OCI-LY3 (cell line): ENCODE results near the gene FXYD2.

Experiments used
- H2AFZ ChIP-seq: fragments of 200-600, 300-600 bp; shearing (Covaris generic); 2 replicates; pipeline ENCODE4 v1.6.0; 2014; ENCODE audit warnings: antibody characterized with exemption, low read depth, low read length
- H3K27ac ChIP-seq: fragments of 200-600, 300-600 bp; sonication (generic); 2 replicates; pipeline ENCODE4 v1.5.1; 2014; ENCODE audit warnings: mild to moderate bottlenecking, low read length, moderate library complexity, mixed read lengths
- H3K27me3 ChIP-seq: fragments of 200-600, 300-600 bp; sonication (generic); 2 replicates; pipeline ENCODE4 v1.6.1; 2014; ENCODE audit warnings: low read depth, low read length, mixed read lengths
- H3K36me3 ChIP-seq: fragments of 200-600, 300-600 bp; sonication (generic); replicated peaks from 2 replicates; pipeline ENCODE3; 2014; ENCODE audit warnings: low read depth, low read length, mixed read lengths
- H3K4me1 ChIP-seq: fragments of 300-600, 200-600 bp; sonication (generic); 2 replicates; pipeline ENCODE4 v1.6.1; 2014; ENCODE audit warnings: low read length, mixed read lengths
- H3K4me2 ChIP-seq: fragments of 200-600, 300-600 bp; sonication (generic); 2 replicates; pipeline ENCODE4 v1.6.1; 2014; ENCODE audit warnings: low read length, mixed read lengths
- H3K4me3 ChIP-seq: fragments of 300-600, 200-600 bp; sonication (generic); 2 replicates; pipeline ENCODE4 v1.5.1; 2014; ENCODE audit warnings: antibody characterized with exemption, mild to moderate bottlenecking, low read length, moderate library complexity
- H3K79me2 ChIP-seq: fragments of 300-600, 200-600 bp; shearing (Covaris generic); 2 replicates; pipeline ENCODE4 v1.6.1; 2014; ENCODE audit warnings: mild to moderate bottlenecking, low read length, mixed read lengths
- H3K9ac ChIP-seq: fragments of 300-600, 200-600 bp; shearing (Covaris generic); 2 replicates; pipeline ENCODE4 v1.6.0; 2014; ENCODE audit warnings: mild to moderate bottlenecking, low read length, moderate library complexity
- H3K9me3 ChIP-seq: fragments of 200-600, 300-600 bp; shearing (Covaris generic); 2 replicates; pipeline ENCODE4 v1.6.1; 2014; ENCODE audit warnings: low read length, mixed read lengths; ENCODE audit not compliant: insufficient read depth
- H4K20me1 ChIP-seq: fragments of 200-600, 300-600 bp; sonication (generic); 2 replicates; pipeline ENCODE4 v1.6.1; 2016; ENCODE audit warnings: low read length, mixed read lengths; ENCODE audit not compliant: insufficient read depth
- CTCF ChIP-seq: fragments of 200-600, 300-600 bp; sonication (generic); IDR thresholded peaks from 2 replicates; pipeline ENCODE4 v1.5.1; 2014; ENCODE audit warnings: antibody characterized with exemption, low read length, low read depth
- EZH2phosphoT487 ChIP-seq: fragments of 200-600 bp; shearing (Covaris generic); IDR thresholded peaks from 2 replicates; pipeline ENCODE4 v1.6.1; 2018; ENCODE audit warnings: antibody characterized with exemption, mixed run types, low read depth

FXYD2 gene

GRCh38 chr11:117793583-117793982, 31.0 kb downstream of the FXYD2 start:
- peaks cover 27% of the 10 kb centered on the region for H3K27me3 ChIP-seq

GRCh38 chr11:117792992-117793391, 31.6 kb downstream of the FXYD2 start:
- Histone ChIP-seq H2AFZ (no peak overlapping the region), H3K36me3 (no peaks in the 10 kb centered on the region), H3K4me1 (no peaks in the 10 kb centered on the region), H3K4me3 (no peak overlapping the region), H3K79me2 (no peaks in the 10 kb centered on the region), H3K27me3 (peaks cover 27% of the 10 kb centered on the region), H3K9ac (no peak overlapping the region), H3K27ac (no peak overlapping the region), H3K9me3 (no peaks in the 10 kb centered on the region), H4K20me1 (no peaks in the 10 kb centered on the region), H3K4me2 (no peak overlapping the region)
- no peak for TF ChIP-seq EZH2phosphoT487
- no peak for TF ChIP-seq CTCF

More at GRCh38 chr11:117793583-117793982, 31.0 kb downstream of the FXYD2 start:
- Histone ChIP-seq H3K4me3 (no peak overlapping the region), H3K36me3 (no peaks in the 10 kb centered on the region), H3K9me3 (no peaks in the 10 kb centered on the region), H4K20me1 (no peaks in the 10 kb centered on the region), H3K79me2 (no peaks in the 10 kb centered on the region), H2AFZ (no peak overlapping the region), H3K4me2 (no peak overlapping the region), H3K4me1 (no peaks in the 10 kb centered on the region), H3K9ac (no peak overlapping the region), H3K27ac (no peak overlapping the region)
- TF ChIP-seq CTCF (no peak), EZH2phosphoT487 (no peak)

GRCh38 chr11:117792241-117792640, 32.3 kb downstream of the FXYD2 start:
- H3K27me3 ChIP-seq: peaks cover 33% of the 10 kb centered on the region
- no peaks in the 10 kb centered on the region for H3K79me2 ChIP-seq
- no peak overlapping the region for H3K4me3 ChIP-seq
- no peaks in the 10 kb centered on the region for H3K9me3 ChIP-seq
- TF ChIP-seq EZH2phosphoT487 (no peak), CTCF (no peak)
- no peak overlapping the region for H3K4me2 ChIP-seq
- H3K4me1 ChIP-seq: no peaks in the 10 kb centered on the region
- no peak overlapping the region for H2AFZ ChIP-seq
- H3K27ac ChIP-seq: no peak overlapping the region
- no peaks in the 10 kb centered on the region for H4K20me1 ChIP-seq
- no peaks in the 10 kb centered on the region for H3K36me3 ChIP-seq
- no peak overlapping the region for H3K9ac ChIP-seq

GRCh38 chr11:117790279-117790678, 34.3 kb downstream of the FXYD2 start:
- H3K4me2 ChIP-seq: no peak overlapping the region
- H3K9me3 ChIP-seq: no peaks in the 10 kb centered on the region
- H4K20me1 ChIP-seq: no peaks in the 10 kb centered on the region
- TF ChIP-seq CTCF (no peak), EZH2phosphoT487 (no peak)
- no peak overlapping the region for H3K9ac ChIP-seq
- H3K79me2 ChIP-seq: no peaks in the 10 kb centered on the region
- no peak overlapping the region for H3K27ac ChIP-seq
- no peaks in the 10 kb centered on the region for H3K36me3 ChIP-seq
- H3K27me3 ChIP-seq: peaks cover 47% of the 10 kb centered on the region
- no peaks in the 10 kb centered on the region for H3K4me1 ChIP-seq
- H2AFZ ChIP-seq: no peak overlapping the region
- H3K4me3 ChIP-seq: no peak overlapping the region
